Measurements from ENCODE around the gene MRTFA.
"Not testable (repeated sequence)": the region's sequence is repeated elsewhere in the genome, so short reads cannot be mapped to it uniquely, and the experiment has no call there.

MRTFA gene

DNA sequence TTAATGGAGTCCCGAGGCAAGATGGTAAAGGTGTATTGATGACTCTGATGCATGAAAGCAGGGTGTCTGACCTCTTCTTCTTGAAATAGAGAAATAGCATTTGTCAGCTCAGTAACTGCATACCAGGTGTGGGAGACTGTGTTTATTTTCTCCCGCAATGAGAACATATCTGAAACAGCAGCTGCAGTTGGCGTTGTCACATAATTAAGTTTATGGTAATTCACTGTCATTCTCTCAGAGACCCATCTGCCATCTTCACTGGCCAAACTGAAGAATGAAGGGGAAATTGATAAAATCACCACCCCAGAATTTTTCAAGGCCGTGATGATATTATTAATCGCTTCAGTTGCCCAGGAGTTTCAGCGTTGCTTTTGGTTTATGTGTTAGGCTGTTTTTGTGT is 22.6 kb upstream of the MRTFA start:
- Histone ChIP-seq H3K27me3 (no peaks in the 10 kb centered on the region), H3K4me3 (ENCODE audit: low read depth in 1 of 2, low read length in 1 of 2) (no peak overlapping the region), H3K27ac (no peak overlapping the region), H3K4me1 (ENCODE audit: control insufficient read depth in 1 of 2, insufficient read depth in 1 of 2, low read depth in 1 of 2, low read length in 1 of 2) (no peaks in the 10 kb centered on the region), H3K9me3 (no peaks in the 10 kb centered on the region), H3K36me3 (no peaks in the 10 kb centered on the region)
- TF ChIP-seq, protein P1, sequence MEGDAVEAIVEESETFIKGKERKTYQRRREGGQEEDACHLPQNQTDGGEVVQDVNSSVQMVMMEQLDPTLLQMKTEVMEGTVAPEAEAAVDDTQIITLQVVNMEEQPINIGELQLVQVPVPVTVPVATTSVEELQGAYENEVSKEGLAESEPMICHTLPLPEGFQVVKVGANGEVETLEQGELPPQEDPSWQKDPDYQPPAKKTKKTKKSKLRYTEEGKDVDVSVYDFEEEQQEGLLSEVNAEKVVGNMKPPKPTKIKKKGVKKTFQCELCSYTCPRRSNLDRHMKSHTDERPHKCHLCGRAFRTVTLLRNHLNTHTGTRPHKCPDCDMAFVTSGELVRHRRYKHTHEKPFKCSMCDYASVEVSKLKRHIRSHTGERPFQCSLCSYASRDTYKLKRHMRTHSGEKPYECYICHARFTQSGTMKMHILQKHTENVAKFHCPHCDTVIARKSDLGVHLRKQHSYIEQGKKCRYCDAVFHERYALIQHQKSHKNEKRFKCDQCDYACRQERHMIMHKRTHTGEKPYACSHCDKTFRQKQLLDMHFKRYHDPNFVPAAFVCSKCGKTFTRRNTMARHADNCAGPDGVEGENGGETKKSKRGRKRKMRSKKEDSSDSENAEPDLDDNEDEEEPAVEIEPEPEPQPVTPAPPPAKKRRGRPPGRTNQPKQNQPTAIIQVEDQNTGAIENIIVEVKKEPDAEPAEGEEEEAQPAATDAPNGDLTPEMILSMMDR (IDR thresholded peaks at IDR 0.05): no peak

GRCh38 chr22:40656651-40657050 is 20.1 kb upstream of the MRTFA start:
- H3K4me1 ChIP-seq (ENCODE audit: control insufficient read depth in 1 of 2, insufficient read depth in 1 of 2, low read depth in 1 of 2, low read length in 1 of 2); H3K27me3 ChIP-seq; H3K4me3 ChIP-seq (ENCODE audit: low read depth in 1 of 2, low read length in 1 of 2); H3K36me3 ChIP-seq; H3K9me3 ChIP-seq; H3K27ac ChIP-seq: not testable (repeated sequence)

DNA sequence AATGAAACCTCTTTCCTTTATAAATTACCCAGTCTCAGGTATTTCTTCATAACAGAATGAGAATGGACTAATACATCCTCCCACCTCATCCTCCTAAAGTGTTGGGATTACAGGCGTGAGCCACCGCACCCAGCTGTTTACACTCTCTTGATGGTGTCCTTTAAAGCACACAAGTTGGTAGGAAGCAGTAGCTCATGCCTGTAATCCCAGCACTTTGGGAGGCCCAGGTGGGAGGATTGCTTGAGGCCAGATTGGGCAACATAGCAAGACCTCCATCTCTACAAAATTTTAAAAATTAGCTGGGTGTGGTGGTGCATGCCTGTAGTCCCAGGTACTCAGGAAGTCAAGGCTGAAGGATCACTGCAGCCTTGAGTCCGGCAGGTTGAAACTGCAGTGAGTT is 19.4 kb upstream of the MRTFA start:
- not testable (repeated sequence) for H3K9me3 ChIP-seq; H3K27ac ChIP-seq; H3K4me3 ChIP-seq (ENCODE audit: low read depth in 1 of 2, low read length in 1 of 2); H3K4me1 ChIP-seq (ENCODE audit: control insufficient read depth in 1 of 2, insufficient read depth in 1 of 2, low read depth in 1 of 2, low read length in 1 of 2); H3K27me3 ChIP-seq; H3K36me3 ChIP-seq

DNA sequence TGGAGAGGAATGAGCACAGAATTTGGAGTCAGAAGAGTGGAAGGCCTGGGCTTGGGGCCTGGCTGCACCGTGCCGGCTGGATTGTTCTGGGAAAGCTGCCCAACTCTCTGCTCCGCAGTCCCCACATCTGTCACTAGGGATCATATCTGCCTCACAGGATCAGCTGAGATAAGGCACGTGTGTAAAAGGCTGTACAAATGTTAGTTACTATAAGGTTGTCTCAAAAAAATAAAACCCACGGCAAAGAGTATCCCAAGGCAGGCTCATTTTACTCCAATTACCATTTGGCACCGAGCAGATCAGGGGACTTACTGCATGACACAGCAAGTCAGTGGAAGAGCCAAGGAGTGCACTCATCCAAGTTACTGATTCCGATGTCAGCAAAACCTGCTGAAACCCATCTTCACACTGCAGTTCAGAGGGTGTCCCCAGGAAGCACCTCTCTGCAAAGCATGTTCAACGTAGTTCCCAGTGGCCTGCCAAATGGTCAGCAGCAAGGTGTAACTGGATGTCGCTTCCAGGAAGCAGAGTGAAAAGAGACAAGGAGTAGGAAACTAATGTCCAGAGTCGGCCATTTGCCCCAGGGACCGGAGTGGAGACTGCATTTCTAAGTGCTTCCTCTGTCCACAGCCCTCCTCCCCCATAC is 18.1 kb upstream of the MRTFA start:
- Histone ChIP-seq H3K9me3 (no peaks in the 10 kb centered on the region), H3K27me3 (no peaks in the 10 kb centered on the region), H3K4me3 (ENCODE audit: low read depth in 1 of 2, low read length in 1 of 2) (no peak overlapping the region), H3K36me3 (no peaks in the 10 kb centered on the region), H3K27ac (no peak overlapping the region), H3K4me1 (ENCODE audit: control insufficient read depth in 1 of 2, insufficient read depth in 1 of 2, low read depth in 1 of 2, low read length in 1 of 2) (no peaks in the 10 kb centered on the region)
- TF ChIP-seq, protein P1 (IDR thresholded peaks at IDR 0.05): no peak

DNA sequence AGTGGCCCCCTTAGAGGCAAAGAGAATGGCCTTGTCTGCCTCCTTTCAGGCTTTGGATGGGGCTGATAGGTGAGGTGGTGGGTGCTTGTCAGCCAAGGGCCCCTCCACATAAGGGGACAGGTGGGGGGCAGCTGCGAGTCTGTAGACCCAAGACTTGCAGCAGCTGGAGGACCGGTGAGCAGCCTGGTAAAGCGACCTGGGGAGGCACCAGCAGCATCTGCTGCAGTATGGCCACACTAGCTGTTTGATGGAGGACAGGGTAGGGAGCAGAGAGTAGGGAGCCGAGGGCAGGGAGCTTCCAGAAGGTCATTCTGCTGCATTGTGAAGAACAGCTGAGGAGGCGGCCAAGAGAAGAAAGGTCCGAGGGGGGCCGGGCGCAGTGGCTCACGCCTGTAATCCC is 16.8 kb upstream of the MRTFA start:
- H3K36me3 ChIP-seq: no peaks in the 10 kb centered on the region
- H3K4me3 ChIP-seq (ENCODE audit: low read depth in 1 of 2, low read length in 1 of 2): no peak overlapping the region
- no peaks in the 10 kb centered on the region for H3K9me3 ChIP-seq
- TF ChIP-seq, protein P1 (IDR thresholded peaks at IDR 0.05): no peak
- H3K4me1 ChIP-seq (ENCODE audit: control insufficient read depth in 1 of 2, insufficient read depth in 1 of 2, low read depth in 1 of 2, low read length in 1 of 2): no peaks in the 10 kb centered on the region
- no peaks in the 10 kb centered on the region for H3K27me3 ChIP-seq
- no peak overlapping the region for H3K27ac ChIP-seq

DNA sequence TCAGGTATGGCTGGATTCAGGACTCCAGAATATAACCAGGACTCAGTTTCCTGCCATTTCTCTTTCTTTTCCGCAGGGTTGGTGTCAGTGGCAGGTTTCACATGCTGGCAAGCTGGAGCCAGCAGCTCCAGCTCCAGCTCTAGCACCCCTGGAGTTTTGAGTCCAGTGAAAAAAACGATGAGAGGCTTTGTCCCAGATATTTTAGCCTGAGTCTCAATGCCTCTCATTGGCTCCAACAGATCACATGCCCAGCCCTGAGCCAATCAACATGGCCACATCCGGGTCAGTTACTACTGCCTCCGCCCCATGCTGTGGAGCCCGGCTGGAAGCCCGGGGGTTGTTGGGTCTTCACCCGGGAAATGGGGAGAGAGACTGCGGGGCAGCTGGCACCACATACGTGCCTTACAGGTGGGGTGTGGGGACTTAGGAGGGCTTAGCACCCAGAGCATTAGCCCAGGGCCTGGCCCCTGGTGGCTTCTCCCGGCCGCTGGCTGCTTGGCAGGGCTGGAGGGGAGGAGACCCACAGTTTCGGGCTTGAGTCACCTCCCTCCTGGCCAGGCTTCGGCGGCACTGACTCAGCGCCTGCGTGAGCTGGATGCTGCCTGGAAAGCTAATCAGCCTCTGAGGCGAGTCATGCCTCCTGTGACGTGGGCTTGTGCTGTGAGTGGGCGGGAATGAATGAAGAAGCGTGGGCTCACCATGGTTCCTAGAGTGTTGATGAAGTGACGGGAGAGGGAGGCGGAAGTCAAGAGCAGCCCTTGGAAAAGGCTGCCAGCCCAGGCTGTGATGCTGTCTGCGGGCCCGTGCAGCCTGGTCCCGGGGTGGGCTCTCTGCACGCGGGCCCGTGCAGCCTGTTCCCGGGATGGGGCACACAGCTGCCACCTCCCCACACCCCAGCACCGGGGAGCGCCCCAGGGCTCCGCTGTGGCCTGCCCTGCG is 15.3 kb upstream of the MRTFA start:
- H3K9me3 ChIP-seq: no peaks in the 10 kb centered on the region
- H3K27ac ChIP-seq: peak overlapping the region; percentile 49
- no peaks in the 10 kb centered on the region for H3K4me1 ChIP-seq (ENCODE audit: control insufficient read depth in 1 of 2, insufficient read depth in 1 of 2, low read depth in 1 of 2, low read length in 1 of 2)
- TF ChIP-seq, protein P1 (IDR thresholded peaks at IDR 0.05): no peak
- peak overlapping the region; percentile 32 to 36 for H3K4me3 ChIP-seq (ENCODE audit: low read depth in 1 of 2, low read length in 1 of 2)
- no peaks in the 10 kb centered on the region for H3K27me3 ChIP-seq
- H3K36me3 ChIP-seq: no peaks in the 10 kb centered on the region
